ENCODE results near the gene RELN. TPM values are rescaled to one million over a fixed set of nuclear protein-coding genes. Genes with fewer than 3 reads are reported as not detected.

Gene RELN
- total RNA-seq, 5 donors from 2014 or later (not counting 1 experiment from before 2014, with no cell fraction given), result 0.20 to 0.50 (median 0.41) TPM; not detected in 2

- Mint-ChIP-seq H3K9me3 (no peaks in the 10 kb centered on the region), H3K27me3 (peaks cover 4 to 17% of the 10 kb centered on the region in 2 donors), H3K4me1 (no peaks in the 10 kb centered on the region), H3K4me3 (no peak overlapping the region), H3K27ac (no peak overlapping the region), H3K36me3 (no peaks in the 10 kb centered on the region)
- ChIA-PET CTCF (no interaction called here), POLR2A (no interaction called here)
- Histone ChIP-seq H3K9me3 (no peaks in the 10 kb centered on the region), H3K4me3 (ENCODE audit: control insufficient read depth in 1 of 2, extremely low read depth in 1 of 2, low read length in 1 of 2) (no peak overlapping the region), H3K27ac (ENCODE audit: low read length) (no peak overlapping the region), H3K27me3 (replicated peaks in 1 of 2; ENCODE audit: control insufficient read depth in 2 of 2, extremely low read depth in 1 of 2, insufficient read depth in 2 of 2, low read length in 1 of 2) (no peaks in the 10 kb centered on the region), H3K4me1 (ENCODE audit: control insufficient read depth in 1 of 2, extremely low read depth in 1 of 2, insufficient read depth in 2 of 2, low read length in 2 of 2) (no peaks in the 10 kb centered on the region), H3K36me3 (ENCODE audit: control insufficient read depth in 2 of 2, extremely low read depth in 1 of 2, insufficient read depth in 1 of 2, low read length in 1 of 2) (no peaks in the 10 kb centered on the region)
- WGBS (ENCODE audit: insufficient coverage), result 80% methylated on average over 1 of the region's 3 CpGs
- no peak for DNase-seq
- no peak for ATAC-seq (replicated peaks in 1 of 4)
Observed at GRCh38 chr7:103859709-103860108, 129.7 kb downstream of the RELN start.

GRCh38 chr7:103857435-103857834 is 132.0 kb downstream of the RELN start:
- Histone ChIP-seq H3K27ac (ENCODE audit: low read length) (no peak overlapping the region), H3K27me3 (replicated peaks in 1 of 2; ENCODE audit: control insufficient read depth in 2 of 2, extremely low read depth in 1 of 2, insufficient read depth in 2 of 2, low read length in 1 of 2) (no peaks in the 10 kb centered on the region), H3K9me3 (no peaks in the 10 kb centered on the region), H3K4me1 (ENCODE audit: control insufficient read depth in 1 of 2, extremely low read depth in 1 of 2, insufficient read depth in 2 of 2, low read length in 2 of 2) (no peaks in the 10 kb centered on the region), H3K4me3 (ENCODE audit: control insufficient read depth in 1 of 2, extremely low read depth in 1 of 2, low read length in 1 of 2) (no peak overlapping the region), H3K36me3 (ENCODE audit: control insufficient read depth in 2 of 2, extremely low read depth in 1 of 2, insufficient read depth in 1 of 2, low read length in 1 of 2) (no peaks in the 10 kb centered on the region)
- ChIA-PET CTCF (no interaction called here), POLR2A (no interaction called here)
- Mint-ChIP-seq H3K4me3 (no peak overlapping the region), H3K36me3 (no peaks in the 10 kb centered on the region), H3K27me3 (peaks cover 4 to 18% of the 10 kb centered on the region in 2 donors), H3K4me1 (no peaks in the 10 kb centered on the region), H3K9me3 (no peaks in the 10 kb centered on the region), H3K27ac (no peak overlapping the region)
- no peak for DNase-seq
- 60% methylated on average over 2 of the region's 4 CpGs for WGBS (ENCODE audit: insufficient coverage)
- no peak for ATAC-seq (replicated peaks in 1 of 4)

GRCh38 chr7:103856929-103857328 is 132.5 kb downstream of the RELN start:
- no peak overlapping the region for H3K4me3 ChIP-seq (ENCODE audit: control insufficient read depth in 1 of 2, extremely low read depth in 1 of 2, low read length in 1 of 2)
- Mint-ChIP-seq H3K27ac (no peak overlapping the region), H3K4me3 (no peak overlapping the region), H3K4me1 (no peaks in the 10 kb centered on the region), H3K9me3 (peaks cover 0 to 3% (median 0%) of the 10 kb centered on the region in 3 donors), H3K27me3 (peaks cover 4 to 18% of the 10 kb centered on the region in 2 donors), H3K36me3 (no peaks in the 10 kb centered on the region)
- no peaks in the 10 kb centered on the region for H3K27me3 ChIP-seq (replicated peaks in 1 of 2; ENCODE audit: control insufficient read depth in 2 of 2, extremely low read depth in 1 of 2, insufficient read depth in 2 of 2, low read length in 1 of 2)
- ATAC-seq (replicated peaks in 1 of 4), result no peak
- no peaks in the 10 kb centered on the region for H3K9me3 ChIP-seq
- no peak for DNase-seq
- H3K36me3 ChIP-seq (ENCODE audit: control insufficient read depth in 2 of 2, extremely low read depth in 1 of 2, insufficient read depth in 1 of 2, low read length in 1 of 2), result no peaks in the 10 kb centered on the region
- no peaks in the 10 kb centered on the region for H3K4me1 ChIP-seq (ENCODE audit: control insufficient read depth in 1 of 2, extremely low read depth in 1 of 2, insufficient read depth in 2 of 2, low read length in 2 of 2)
- ChIA-PET POLR2A (no interaction called here), CTCF (interaction anchor here in 1 of 2 donors (0.6 kb wide), 1 partner anchor 191 kb away, joined by 4 read pairs; no protein-coding TSS in a partner anchor)
- H3K27ac ChIP-seq (ENCODE audit: low read length), result no peak overlapping the region

- H3K27ac Mint-ChIP-seq, result no peak overlapping the region
- H3K4me1 Mint-ChIP-seq, result no peaks in the 10 kb centered on the region
- ChIA-PET POLR2A (no interaction called here), CTCF (no interaction called here)
- peaks cover 0 to 16% (median 9%) of the 10 kb centered on the region in 3 donors for H3K9me3 Mint-ChIP-seq
- Histone ChIP-seq H3K27me3 (replicated peaks in 1 of 2; ENCODE audit: control insufficient read depth in 2 of 2, extremely low read depth in 1 of 2, insufficient read depth in 2 of 2, low read length in 1 of 2) (no peaks in the 10 kb centered on the region), H3K4me1 (ENCODE audit: control insufficient read depth in 1 of 2, extremely low read depth in 1 of 2, insufficient read depth in 2 of 2, low read length in 2 of 2) (no peaks in the 10 kb centered on the region), H3K9me3 (no peaks in the 10 kb centered on the region), H3K4me3 (ENCODE audit: control insufficient read depth in 1 of 2, extremely low read depth in 1 of 2, low read length in 1 of 2) (no peak overlapping the region), H3K36me3 (ENCODE audit: control insufficient read depth in 2 of 2, extremely low read depth in 1 of 2, insufficient read depth in 1 of 2, low read length in 1 of 2) (no peaks in the 10 kb centered on the region), H3K27ac (ENCODE audit: low read length) (no peak overlapping the region)
- no peak overlapping the region for H3K4me3 Mint-ChIP-seq
- DNase-seq, result no peak
- peaks cover 4 to 18% of the 10 kb centered on the region in 2 donors for H3K27me3 Mint-ChIP-seq
- H3K36me3 Mint-ChIP-seq, result no peaks in the 10 kb centered on the region
- ATAC-seq (replicated peaks in 1 of 4), result no peak
Observed at GRCh38 chr7:103855671-103856070, 133.8 kb downstream of the RELN start.

GRCh38 chr7:103854611-103855010 is 134.8 kb downstream of the RELN start:
- ChIA-PET CTCF (no interaction called here), POLR2A (no interaction called here)
- Histone ChIP-seq H3K9me3 (no peaks in the 10 kb centered on the region), H3K36me3 (ENCODE audit: control insufficient read depth in 2 of 2, extremely low read depth in 1 of 2, insufficient read depth in 1 of 2, low read length in 1 of 2) (no peaks in the 10 kb centered on the region), H3K4me3 (ENCODE audit: control insufficient read depth in 1 of 2, extremely low read depth in 1 of 2, low read length in 1 of 2) (no peak overlapping the region), H3K27ac (ENCODE audit: low read length) (no peak overlapping the region), H3K27me3 (replicated peaks in 1 of 2; ENCODE audit: control insufficient read depth in 2 of 2, extremely low read depth in 1 of 2, insufficient read depth in 2 of 2, low read length in 1 of 2) (no peaks in the 10 kb centered on the region), H3K4me1 (ENCODE audit: control insufficient read depth in 1 of 2, extremely low read depth in 1 of 2, insufficient read depth in 2 of 2, low read length in 2 of 2) (no peaks in the 10 kb centered on the region)
- Mint-ChIP-seq H3K27ac (no peak overlapping the region), H3K36me3 (no peaks in the 10 kb centered on the region), H3K27me3 (peaks cover 4 to 18% of the 10 kb centered on the region in 2 donors), H3K9me3 (peaks cover 0 to 24% (median 9%) of the 10 kb centered on the region in 3 donors), H3K4me3 (no peak overlapping the region), H3K4me1 (no peaks in the 10 kb centered on the region)
- 81% methylated on average over 2 of the region's 3 CpGs for WGBS (ENCODE audit: insufficient coverage)
- ATAC-seq (replicated peaks in 1 of 4), result no peak
- no peak for DNase-seq

GRCh38 chr7:103851357-103851756 is 138.1 kb downstream of the RELN start:
- H3K4me3 ChIP-seq (ENCODE audit: control insufficient read depth in 1 of 2, extremely low read depth in 1 of 2, low read length in 1 of 2), result no peak overlapping the region
- Mint-ChIP-seq H3K4me3 (no peak overlapping the region), H3K27ac (no peak overlapping the region), H3K4me1 (no peaks in the 10 kb centered on the region), H3K9me3 (peaks cover 0 to 32% (median 14%) of the 10 kb centered on the region in 3 donors), H3K27me3 (peaks cover 4 to 13% of the 10 kb centered on the region in 2 donors), H3K36me3 (no peaks in the 10 kb centered on the region)
- no peaks in the 10 kb centered on the region for H3K27me3 ChIP-seq (replicated peaks in 1 of 2; ENCODE audit: control insufficient read depth in 2 of 2, extremely low read depth in 1 of 2, insufficient read depth in 2 of 2, low read length in 1 of 2)
- H3K4me1 ChIP-seq (ENCODE audit: control insufficient read depth in 1 of 2, extremely low read depth in 1 of 2, insufficient read depth in 2 of 2, low read length in 2 of 2), result no peaks in the 10 kb centered on the region
- ATAC-seq (replicated peaks in 1 of 4) (no peak), DNase-seq (no peak)
- CTCF ChIA-PET, result no interaction called here
- H3K9me3 ChIP-seq, result no peaks in the 10 kb centered on the region
- H3K27ac ChIP-seq (ENCODE audit: low read length), result no peak overlapping the region
- H3K36me3 ChIP-seq (ENCODE audit: control insufficient read depth in 2 of 2, extremely low read depth in 1 of 2, insufficient read depth in 1 of 2, low read length in 1 of 2), result no peaks in the 10 kb centered on the region
- POLR2A ChIA-PET, result no interaction called here
- 80% methylated on average over 3 of the region's 4 CpGs for WGBS (ENCODE audit: insufficient coverage)
